OCI-LY1 (cell line): Measurements from ENCODE around the gene KCNH4.

Experiments used
- EZH2 ChIP-seq: fragments of 200-600 bp; sonication (generic), shearing (Covaris generic); IDR thresholded peaks from 2 replicates; pipeline ENCODE4 v1.8.0; 2017; ENCODE audit warnings: borderline replicate concordance, mixed run types, mild to moderate bottlenecking, antibody characterized with exemption, low read length, moderate library complexity, mixed read lengths
- TF ChIP-seq, protein P1 (sequence below): fragments of 200-600 bp; sonication (generic), shearing (Covaris generic); IDR thresholded peaks from 2 replicates; pipeline ENCODE4 v1.5.1; 2017; ENCODE audit warnings: mild to moderate bottlenecking, antibody characterized with exemption, low read length, moderate library complexity, mixed read lengths

GRCh38 chr17:42120161-42120769 lies 60.7 kb downstream of the KCNH4 start:
- TF ChIP-seq, protein P1, sequence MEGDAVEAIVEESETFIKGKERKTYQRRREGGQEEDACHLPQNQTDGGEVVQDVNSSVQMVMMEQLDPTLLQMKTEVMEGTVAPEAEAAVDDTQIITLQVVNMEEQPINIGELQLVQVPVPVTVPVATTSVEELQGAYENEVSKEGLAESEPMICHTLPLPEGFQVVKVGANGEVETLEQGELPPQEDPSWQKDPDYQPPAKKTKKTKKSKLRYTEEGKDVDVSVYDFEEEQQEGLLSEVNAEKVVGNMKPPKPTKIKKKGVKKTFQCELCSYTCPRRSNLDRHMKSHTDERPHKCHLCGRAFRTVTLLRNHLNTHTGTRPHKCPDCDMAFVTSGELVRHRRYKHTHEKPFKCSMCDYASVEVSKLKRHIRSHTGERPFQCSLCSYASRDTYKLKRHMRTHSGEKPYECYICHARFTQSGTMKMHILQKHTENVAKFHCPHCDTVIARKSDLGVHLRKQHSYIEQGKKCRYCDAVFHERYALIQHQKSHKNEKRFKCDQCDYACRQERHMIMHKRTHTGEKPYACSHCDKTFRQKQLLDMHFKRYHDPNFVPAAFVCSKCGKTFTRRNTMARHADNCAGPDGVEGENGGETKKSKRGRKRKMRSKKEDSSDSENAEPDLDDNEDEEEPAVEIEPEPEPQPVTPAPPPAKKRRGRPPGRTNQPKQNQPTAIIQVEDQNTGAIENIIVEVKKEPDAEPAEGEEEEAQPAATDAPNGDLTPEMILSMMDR, result no peak
- no peak for TF ChIP-seq EZH2
